Measurements from ENCODE around the gene PAIP2.
"Not testable (repeated sequence)": the region's sequence is repeated elsewhere in the genome, so short reads cannot be mapped to it uniquely, and the experiment has no call there.

The PAIP2 gene

DNA sequence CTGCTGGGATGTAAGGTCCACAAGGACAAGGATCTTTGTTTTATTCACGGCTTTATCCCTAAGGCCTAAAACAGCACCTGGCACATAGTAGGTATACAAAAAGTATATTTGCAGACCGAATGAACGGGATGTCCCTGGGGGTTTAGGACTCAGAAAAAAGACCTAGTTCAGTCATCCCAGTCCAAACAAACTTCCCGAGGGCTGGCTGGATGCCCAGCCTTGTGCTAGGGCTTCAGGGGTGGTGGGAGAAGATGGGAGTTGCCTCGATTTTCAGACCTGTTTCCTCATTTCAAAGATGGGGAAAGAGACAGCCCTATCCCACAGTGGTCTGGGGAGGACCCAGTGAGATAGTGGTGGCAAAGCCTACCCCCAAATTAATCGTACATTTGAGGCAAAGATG is 56.3 kb downstream of the PAIP2 start:
- Histone ChIP-seq H3K27me3 (ENCODE audit: insufficient read depth, low read length) (peaks cover 34% of the 10 kb centered on the region), H3K9me3 (ENCODE audit: insufficient read depth, low read depth, low read length) (no peaks in the 10 kb centered on the region), H3K9ac (ENCODE audit: low read depth, low read length) (no peak overlapping the region), H3K4me3 (ENCODE audit: low read length) (no peak overlapping the region), H3K36me3 (ENCODE audit: insufficient read depth, low read depth, low read length) (peaks cover 16% of the 10 kb centered on the region), H3K27ac (ENCODE audit: low read length) (no peak overlapping the region), H3K4me1 (ENCODE audit: insufficient read depth, low read length) (peaks cover 8% of the 10 kb centered on the region; the same call in 1 of the 2 replicates)

- Histone ChIP-seq H3K36me3 (ENCODE audit: insufficient read depth, low read depth, low read length) (peaks cover 16% of the 10 kb centered on the region), H3K9ac (ENCODE audit: low read depth, low read length) (no peak overlapping the region), H3K4me3 (ENCODE audit: low read length) (no peak overlapping the region), H3K27me3 (ENCODE audit: insufficient read depth, low read length) (peaks cover 17% of the 10 kb centered on the region), H3K27ac (ENCODE audit: low read length) (no peak overlapping the region), H3K4me1 (ENCODE audit: insufficient read depth, low read length) (peaks cover 19% of the 10 kb centered on the region; the same call in 1 of the 2 replicates), H3K9me3 (ENCODE audit: insufficient read depth, low read depth, low read length) (no peaks in the 10 kb centered on the region)
These were observed 58.0 kb downstream of the PAIP2 start for GRCh38 chr5:139399501-139400121.

GRCh38 chr5:139401546-139401945 is 59.9 kb downstream of the PAIP2 start:
- H3K36me3 ChIP-seq (ENCODE audit: insufficient read depth, low read depth, low read length) = peaks cover 16% of the 10 kb centered on the region
- no peak overlapping the region for H3K4me3 ChIP-seq (ENCODE audit: low read length)
- no peaks in the 10 kb centered on the region for H3K27me3 ChIP-seq (ENCODE audit: insufficient read depth, low read length)
- no peak overlapping the region for H3K27ac ChIP-seq (ENCODE audit: low read length)
- no peaks in the 10 kb centered on the region for H3K9me3 ChIP-seq (ENCODE audit: insufficient read depth, low read depth, low read length)
- H3K9ac ChIP-seq (ENCODE audit: low read depth, low read length) = no peak overlapping the region
- H3K4me1 ChIP-seq (ENCODE audit: insufficient read depth, low read length) = peaks cover 14% of the 10 kb centered on the region; the same call in 1 of the 2 replicates

- H3K27ac ChIP-seq (ENCODE audit: low read length) = no peak overlapping the region
These were observed 61.0 kb downstream of the PAIP2 start for GRCh38 chr5:139402561-139403158.

GRCh38 chr5:139403418-139403786 is 61.7 kb downstream of the PAIP2 start:
- Histone ChIP-seq H3K9me3 (ENCODE audit: insufficient read depth, low read depth, low read length) (no peaks in the 10 kb centered on the region), H3K9ac (ENCODE audit: low read depth, low read length) (peak overlapping the region; percentile 88; the same call in 1 of the 2 replicates), H3K4me3 (ENCODE audit: low read length) (peak overlapping the region; percentile 82), H3K36me3 (ENCODE audit: insufficient read depth, low read depth, low read length) (peaks cover 16% of the 10 kb centered on the region), H3K27ac (ENCODE audit: low read length) (peak overlapping the region; percentile 80), H3K27me3 (ENCODE audit: insufficient read depth, low read length) (no peaks in the 10 kb centered on the region), H3K4me1 (ENCODE audit: insufficient read depth, low read length) (peaks cover 14% of the 10 kb centered on the region; the same call in 1 of the 2 replicates)

More at GRCh38 chr5:139402561-139403158, 61.0 kb downstream of the PAIP2 start:
- Histone ChIP-seq H3K9me3 (ENCODE audit: insufficient read depth, low read depth, low read length) (no peaks in the 10 kb centered on the region), H3K9ac (ENCODE audit: low read depth, low read length) (no peak overlapping the region), H3K4me1 (ENCODE audit: insufficient read depth, low read length) (peaks cover 14% of the 10 kb centered on the region; the same call in 1 of the 2 replicates), H3K36me3 (ENCODE audit: insufficient read depth, low read depth, low read length) (peaks cover 16% of the 10 kb centered on the region), H3K27me3 (ENCODE audit: insufficient read depth, low read length) (no peaks in the 10 kb centered on the region), H3K4me3 (ENCODE audit: low read length) (no peak overlapping the region)

- Histone ChIP-seq H3K27ac (ENCODE audit: low read length) (peak within 1 kb of the TSS; percentile 80), H3K9me3 (ENCODE audit: insufficient read depth, low read depth, low read length) (no peaks in the 10 kb centered on the region), H3K9ac (ENCODE audit: low read depth, low read length) (peak within 1 kb of the TSS; percentile 88; the same call in 1 of the 2 replicates), H3K36me3 (ENCODE audit: insufficient read depth, low read depth, low read length) (peaks cover 16% of the 10 kb centered on the region), H3K27me3 (ENCODE audit: insufficient read depth, low read length) (no peaks in the 10 kb centered on the region), H3K4me3 (ENCODE audit: low read length) (peak within 1 kb of the TSS; percentile 82), H3K4me1 (ENCODE audit: insufficient read depth, low read length) (peaks cover 14% of the 10 kb centered on the region; the same call in 1 of the 2 replicates)
These were observed 62.3 kb downstream of the PAIP2 start, which contains the start of gene SPATA24 for GRCh38 chr5:139403787-139404483. TSS of gene SPATA24 (minus strand) at chr5:139404089. CDS start at chr5:139404060, 29 bp downstream.

DNA sequence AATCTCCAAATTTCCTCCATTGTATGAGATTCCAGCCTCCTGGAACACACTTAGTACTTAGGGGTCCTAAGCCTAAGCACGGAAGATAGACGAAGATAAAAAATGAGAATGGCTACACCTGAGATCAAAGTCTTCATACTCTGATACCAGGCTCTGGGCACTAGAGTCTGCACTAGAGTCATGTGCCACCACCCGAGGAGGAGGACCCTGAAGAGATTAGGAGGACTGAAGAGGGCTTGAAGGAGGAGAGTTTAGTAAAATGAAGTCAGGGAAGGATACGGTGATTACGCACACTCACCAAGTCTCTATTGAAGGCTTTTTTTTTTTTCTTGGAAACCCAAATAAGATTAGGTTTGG is 62.8 kb downstream of the PAIP2 start:
- H3K4me3 ChIP-seq (ENCODE audit: low read length) = peak overlapping the region; percentile 82

GRCh38 chr5:139406963-139407362 is 65.3 kb downstream of the PAIP2 start:
- no peaks in the 10 kb centered on the region for H3K9me3 ChIP-seq (ENCODE audit: insufficient read depth, low read depth, low read length)
- H3K4me3 ChIP-seq (ENCODE audit: low read length) = no peak overlapping the region
- H3K27me3 ChIP-seq (ENCODE audit: insufficient read depth, low read length) = no peaks in the 10 kb centered on the region
- peaks cover 14% of the 10 kb centered on the region; the same call in 1 of the 2 replicates for H3K4me1 ChIP-seq (ENCODE audit: insufficient read depth, low read length)
- H3K36me3 ChIP-seq (ENCODE audit: insufficient read depth, low read depth, low read length) = no peaks in the 10 kb centered on the region
- no peak overlapping the region for H3K27ac ChIP-seq (ENCODE audit: low read length)
- H3K9ac ChIP-seq (ENCODE audit: low read depth, low read length) = no peak overlapping the region

More for the DNA sequence above, 62.8 kb downstream of the PAIP2 start:
- Histone ChIP-seq H3K36me3 (ENCODE audit: insufficient read depth, low read depth, low read length) (peaks cover 14% of the 10 kb centered on the region), H3K27ac (ENCODE audit: low read length) (no peak overlapping the region), H3K9me3 (ENCODE audit: insufficient read depth, low read depth, low read length) (no peaks in the 10 kb centered on the region), H3K27me3 (ENCODE audit: insufficient read depth, low read length) (no peaks in the 10 kb centered on the region), H3K9ac (ENCODE audit: low read depth, low read length) (peak overlapping the region; percentile 88; the same call in 1 of the 2 replicates), H3K4me1 (ENCODE audit: insufficient read depth, low read length) (peaks cover 14% of the 10 kb centered on the region; the same call in 1 of the 2 replicates)

GRCh38 chr5:139407517-139407916 is 65.9 kb downstream of the PAIP2 start:
- H3K9ac ChIP-seq (ENCODE audit: low read depth, low read length) = no peak overlapping the region
- no peak overlapping the region for H3K27ac ChIP-seq (ENCODE audit: low read length)
- H3K27me3 ChIP-seq (ENCODE audit: insufficient read depth, low read length) = no peaks in the 10 kb centered on the region
- peaks cover 14% of the 10 kb centered on the region; the same call in 1 of the 2 replicates for H3K4me1 ChIP-seq (ENCODE audit: insufficient read depth, low read length)
- no peak overlapping the region for H3K4me3 ChIP-seq (ENCODE audit: low read length)
- no peaks in the 10 kb centered on the region for H3K9me3 ChIP-seq (ENCODE audit: insufficient read depth, low read depth, low read length)
- H3K36me3 ChIP-seq (ENCODE audit: insufficient read depth, low read depth, low read length) = no peaks in the 10 kb centered on the region

GRCh38 chr5:139408191-139408590 is 66.5 kb downstream of the PAIP2 start:
- Histone ChIP-seq H3K27ac (ENCODE audit: low read length) (no peak overlapping the region), H3K9me3 (ENCODE audit: insufficient read depth, low read depth, low read length) (no peaks in the 10 kb centered on the region), H3K9ac (ENCODE audit: low read depth, low read length) (no peak overlapping the region), H3K27me3 (ENCODE audit: insufficient read depth, low read length) (no peaks in the 10 kb centered on the region), H3K4me1 (ENCODE audit: insufficient read depth, low read length) (peaks cover 10% of the 10 kb centered on the region; the same call in 1 of the 2 replicates), H3K36me3 (ENCODE audit: insufficient read depth, low read depth, low read length) (peaks cover 6% of the 10 kb centered on the region; the same call in 1 of the 2 replicates), H3K4me3 (ENCODE audit: low read length) (no peak overlapping the region)

- H3K36me3 ChIP-seq (ENCODE audit: insufficient read depth, low read depth, low read length) = peaks cover 16% of the 10 kb centered on the region
- H3K4me1 ChIP-seq (ENCODE audit: insufficient read depth, low read length); H3K27ac ChIP-seq (ENCODE audit: low read length); H3K27me3 ChIP-seq (ENCODE audit: insufficient read depth, low read length); H3K4me3 ChIP-seq (ENCODE audit: low read length); H3K9me3 ChIP-seq (ENCODE audit: insufficient read depth, low read depth, low read length); H3K9ac ChIP-seq (ENCODE audit: low read depth, low read length): not testable (repeated sequence)
These were observed 67.5 kb downstream of the PAIP2 start for GRCh38 chr5:139409116-139409515.
